ENCODE measurements around the gene STRBP. TPM values are rescaled to one million over a fixed set of nuclear protein-coding genes. Genes with fewer than 3 reads are reported as not detected.

The STRBP gene
- total and polyA plus RNA-seq, 9 of the 15 experiments (the other 6 are each of a cell fraction or from before 2014, with no cell fraction given) = 27.7 to 84.0 (median 70.2) TPM

DNA sequence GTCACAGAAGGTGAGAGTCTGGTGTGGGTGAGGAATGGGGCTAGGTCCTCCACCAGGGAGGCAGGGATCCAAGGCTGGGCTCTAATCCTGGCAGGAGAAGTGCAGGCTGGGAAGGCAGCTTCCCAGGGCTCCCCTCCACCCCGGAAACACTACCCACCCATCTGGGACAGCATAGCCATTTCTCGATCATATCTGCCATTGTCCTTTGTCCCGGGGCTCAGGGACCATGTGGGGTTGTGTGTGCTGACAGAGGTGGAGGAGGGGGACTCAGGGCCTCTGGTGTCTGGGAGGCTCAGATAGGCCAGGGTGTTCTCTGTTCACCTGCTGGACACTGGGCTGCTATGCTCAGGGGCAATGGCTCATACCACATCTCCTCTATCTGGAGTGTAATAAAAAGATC, 32.2 kb upstream of the STRBP start (continued):
- TF ChIP-seq, protein P1, sequence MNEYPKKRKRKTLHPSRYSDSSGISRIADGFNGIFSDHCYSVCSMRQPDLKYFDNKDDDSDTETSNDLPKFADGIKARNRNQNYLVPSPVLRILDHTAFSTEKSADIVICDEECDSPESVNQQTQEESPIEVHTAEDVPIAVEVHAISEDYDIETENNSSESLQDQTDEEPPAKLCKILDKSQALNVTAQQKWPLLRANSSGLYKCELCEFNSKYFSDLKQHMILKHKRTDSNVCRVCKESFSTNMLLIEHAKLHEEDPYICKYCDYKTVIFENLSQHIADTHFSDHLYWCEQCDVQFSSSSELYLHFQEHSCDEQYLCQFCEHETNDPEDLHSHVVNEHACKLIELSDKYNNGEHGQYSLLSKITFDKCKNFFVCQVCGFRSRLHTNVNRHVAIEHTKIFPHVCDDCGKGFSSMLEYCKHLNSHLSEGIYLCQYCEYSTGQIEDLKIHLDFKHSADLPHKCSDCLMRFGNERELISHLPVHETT (CRISPR knock-in tag; conservative IDR thresholded peaks at IDR 0.05 in 1 of 2, IDR thresholded peaks at IDR 0.05 in 1 of 2) = no peak
- no peak for TF ChIP-seq CBFA2T3 (IDR thresholded peaks at IDR 0.05)
- no peak for TF ChIP-seq ZKSCAN8 (CRISPR knock-in tag; IDR thresholded peaks at IDR 0.05)
- no peak for TF ChIP-seq CREM (IDR thresholded peaks at IDR 0.05; ENCODE audit: low read depth)
- no peak for TF ChIP-seq BRF1 (IDR thresholded peaks at IDR 0.05; ENCODE audit: borderline replicate concordance, extremely low read depth, insufficient read length)
- peak; percentile 39; the same call in 1 of the 2 replicates for TF ChIP-seq TEAD4 (IDR thresholded peaks at IDR 0.05; ENCODE audit: low read length)
- TF ChIP-seq TEAD4 (CRISPR knock-in tag; IDR thresholded peaks at IDR 0.05; ENCODE audit: borderline replicate concordance) = no peak
- TF ChIP-seq, protein P2, sequence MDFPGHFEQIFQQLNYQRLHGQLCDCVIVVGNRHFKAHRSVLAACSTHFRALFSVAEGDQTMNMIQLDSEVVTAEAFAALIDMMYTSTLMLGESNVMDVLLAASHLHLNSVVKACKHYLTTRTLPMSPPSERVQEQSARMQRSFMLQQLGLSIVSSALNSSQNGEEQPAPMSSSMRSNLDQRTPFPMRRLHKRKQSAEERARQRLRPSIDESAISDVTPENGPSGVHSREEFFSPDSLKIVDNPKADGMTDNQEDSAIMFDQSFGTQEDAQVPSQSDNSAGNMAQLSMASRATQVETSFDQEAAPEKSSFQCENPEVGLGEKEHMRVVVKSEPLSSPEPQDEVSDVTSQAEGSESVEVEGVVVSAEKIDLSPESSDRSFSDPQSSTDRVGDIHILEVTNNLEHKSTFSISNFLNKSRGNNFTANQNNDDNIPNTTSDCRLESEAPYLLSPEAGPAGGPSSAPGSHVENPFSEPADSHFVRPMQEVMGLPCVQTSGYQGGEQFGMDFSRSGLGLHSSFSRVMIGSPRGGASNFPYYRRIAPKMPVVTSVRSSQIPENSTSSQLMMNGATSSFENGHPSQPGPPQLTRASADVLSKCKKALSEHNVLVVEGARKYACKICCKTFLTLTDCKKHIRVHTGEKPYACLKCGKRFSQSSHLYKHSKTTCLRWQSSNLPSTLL (IDR thresholded peaks at IDR 0.05) = no peak
- TF ChIP-seq, protein P3, sequence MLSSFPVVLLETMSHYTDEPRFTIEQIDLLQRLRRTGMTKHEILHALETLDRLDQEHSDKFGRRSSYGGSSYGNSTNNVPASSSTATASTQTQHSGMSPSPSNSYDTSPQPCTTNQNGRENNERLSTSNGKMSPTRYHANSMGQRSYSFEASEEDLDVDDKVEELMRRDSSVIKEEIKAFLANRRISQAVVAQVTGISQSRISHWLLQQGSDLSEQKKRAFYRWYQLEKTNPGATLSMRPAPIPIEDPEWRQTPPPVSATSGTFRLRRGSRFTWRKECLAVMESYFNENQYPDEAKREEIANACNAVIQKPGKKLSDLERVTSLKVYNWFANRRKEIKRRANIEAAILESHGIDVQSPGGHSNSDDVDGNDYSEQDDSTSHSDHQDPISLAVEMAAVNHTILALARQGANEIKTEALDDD (IDR thresholded peaks at IDR 0.05) = no peak
- TF ChIP-seq MAFK (IDR thresholded peaks at IDR 0.05; ENCODE audit: low read length) = no peak
- TF ChIP-seq EGR1 (conservative IDR thresholded peaks at IDR 0.05) = no peak
- TF ChIP-seq, protein P4, sequence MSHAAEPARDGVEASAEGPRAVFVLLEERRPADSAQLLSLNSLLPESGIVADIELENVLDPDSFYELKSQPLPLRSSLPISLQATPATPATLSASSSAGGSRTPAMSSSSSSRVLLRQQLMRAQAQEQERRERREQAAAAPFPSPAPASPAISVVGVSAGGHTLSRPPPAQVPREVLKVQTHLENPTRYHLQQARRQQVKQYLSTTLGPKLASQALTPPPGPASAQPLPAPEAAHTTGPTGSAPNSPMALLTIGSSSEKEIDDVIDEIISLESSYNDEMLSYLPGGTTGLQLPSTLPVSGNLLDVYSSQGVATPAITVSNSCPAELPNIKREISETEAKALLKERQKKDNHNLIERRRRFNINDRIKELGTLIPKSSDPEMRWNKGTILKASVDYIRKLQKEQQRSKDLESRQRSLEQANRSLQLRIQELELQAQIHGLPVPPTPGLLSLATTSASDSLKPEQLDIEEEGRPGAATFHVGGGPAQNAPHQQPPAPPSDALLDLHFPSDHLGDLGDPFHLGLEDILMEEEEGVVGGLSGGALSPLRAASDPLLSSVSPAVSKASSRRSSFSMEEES (CRISPR knock-in tag; IDR thresholded peaks at IDR 0.05) = no peak
- TF ChIP-seq CBX8 (IDR thresholded peaks at IDR 0.05; ENCODE audit: borderline replicate concordance, extremely low read depth, low read depth, low read length, poor library complexity, severe bottlenecking) = no peak
- TF ChIP-seq, protein P5, sequence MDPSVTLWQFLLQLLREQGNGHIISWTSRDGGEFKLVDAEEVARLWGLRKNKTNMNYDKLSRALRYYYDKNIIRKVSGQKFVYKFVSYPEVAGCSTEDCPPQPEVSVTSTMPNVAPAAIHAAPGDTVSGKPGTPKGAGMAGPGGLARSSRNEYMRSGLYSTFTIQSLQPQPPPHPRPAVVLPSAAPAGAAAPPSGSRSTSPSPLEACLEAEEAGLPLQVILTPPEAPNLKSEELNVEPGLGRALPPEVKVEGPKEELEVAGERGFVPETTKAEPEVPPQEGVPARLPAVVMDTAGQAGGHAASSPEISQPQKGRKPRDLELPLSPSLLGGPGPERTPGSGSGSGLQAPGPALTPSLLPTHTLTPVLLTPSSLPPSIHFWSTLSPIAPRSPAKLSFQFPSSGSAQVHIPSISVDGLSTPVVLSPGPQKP (CRISPR knock-in tag; IDR thresholded peaks at IDR 0.05) = no peak
- TF ChIP-seq NR2F6 (CRISPR knock-in tag; IDR thresholded peaks at IDR 0.05) = no peak
- TF ChIP-seq, protein P6, sequence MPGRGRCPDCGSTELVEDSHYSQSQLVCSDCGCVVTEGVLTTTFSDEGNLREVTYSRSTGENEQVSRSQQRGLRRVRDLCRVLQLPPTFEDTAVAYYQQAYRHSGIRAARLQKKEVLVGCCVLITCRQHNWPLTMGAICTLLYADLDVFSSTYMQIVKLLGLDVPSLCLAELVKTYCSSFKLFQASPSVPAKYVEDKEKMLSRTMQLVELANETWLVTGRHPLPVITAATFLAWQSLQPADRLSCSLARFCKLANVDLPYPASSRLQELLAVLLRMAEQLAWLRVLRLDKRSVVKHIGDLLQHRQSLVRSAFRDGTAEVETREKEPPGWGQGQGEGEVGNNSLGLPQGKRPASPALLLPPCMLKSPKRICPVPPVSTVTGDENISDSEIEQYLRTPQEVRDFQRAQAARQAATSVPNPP (IDR thresholded peaks at IDR 0.05; ENCODE audit: borderline replicate concordance, insufficient read depth, insufficient read length) = no peak

All from K562 (cell line).